A673 (cell line): ENCODE results near the gene REG4. TPM values are rescaled to one million over a fixed set of nuclear protein-coding genes. Genes with fewer than 3 reads are reported as not detected.

Source experiments
- BruUV-seq: library from RNA; stranded (reverse); fragments of 400-500 nt; replicated peaks from 2 replicates; lab custom pipeline; 2021; lab: Mats Ljungman, UMichigan
- CTCF ChIA-PET: fragments of 300-600 bp; sonication (Branson Sonifier 250); formaldehyde crosslinking; loops from one replicate; lab custom pipeline; 2022; ENCODE audit warnings: antibody characterized with exemption; lab: Charles Lee
- POLR2A ChIA-PET: fragments of 300-600 bp; sonication (Branson Sonifier 250); formaldehyde crosslinking; loops from one replicate; lab custom pipeline; 2022; ENCODE audit warnings: antibody characterized with exemption; ENCODE audit not compliant: low non-redundant PET; lab: Charles Lee
- DNase-seq: peaks from one replicate; pipeline ENCODE4 v3.0.0-alpha.2; 2015; ENCODE audit warnings: low spot score
- H3K27ac ChIP-seq: fragments of 200-600 bp; sonication (generic); 2 replicates; pipeline ENCODE4 v1.5.1; 2016; ENCODE audit warnings: mixed run types, low read depth, mild to moderate bottlenecking, mixed read lengths, antibody characterized with exemption, low read length; ENCODE audit not compliant: poor library complexity, severe bottlenecking
- H3K27me3 ChIP-seq: fragments of 200-600 bp; sonication (generic); replicated peaks from 2 replicates; pipeline ENCODE4 v1.6.1; 2017; ENCODE audit warnings: mixed run types, low read depth, mild to moderate bottlenecking, mixed read lengths, antibody characterized with exemption, low read length; ENCODE audit not compliant: insufficient read depth, poor library complexity
- H3K36me3 ChIP-seq: fragments of 200-600 bp; sonication (generic); 2 replicates; pipeline ENCODE4 v1.6.1; 2016; ENCODE audit warnings: mixed run types, mild to moderate bottlenecking, mixed read lengths, antibody characterized with exemption, low read length; ENCODE audit not compliant: insufficient read depth, poor library complexity, severe bottlenecking
- H3K4me1 ChIP-seq: fragments of 200-600 bp; sonication (generic); 2 replicates; pipeline ENCODE4 v1.6.1; 2017; ENCODE audit warnings: mixed run types, mild to moderate bottlenecking, mixed read lengths, antibody characterized with exemption, low read length; ENCODE audit not compliant: insufficient read depth, poor library complexity, severe bottlenecking
- H3K4me3 ChIP-seq: fragments of 200-600 bp; sonication (generic); 2 replicates; pipeline ENCODE4 v1.5.1; 2016; ENCODE audit warnings: low read depth, mixed run types, mild to moderate bottlenecking, mixed read lengths, low read length; ENCODE audit not compliant: poor library complexity, severe bottlenecking
- H3K9me3 ChIP-seq: fragments of 200-600 bp; sonication (generic); 2 replicates; pipeline ENCODE4 v1.6.1; 2016; ENCODE audit warnings: mixed run types, low read depth, mild to moderate bottlenecking, mixed read lengths, antibody characterized with exemption, low read length; ENCODE audit not compliant: poor library complexity, severe bottlenecking
- EZH2 ChIP-seq: fragments of 200-600 bp; sonication (generic); IDR thresholded peaks from 2 replicates; pipeline ENCODE4 v1.6.1; 2017; ENCODE audit warnings: borderline replicate concordance, low read depth, mild to moderate bottlenecking, mixed read lengths, antibody characterized with exemption, low read length; ENCODE audit not compliant: poor library complexity, severe bottlenecking
- intact Hi-C: fragments of 100-400 bp; cut with micrococcal nuclease; formaldehyde crosslinking; loops from one replicate; pipeline ENCODE4 v1.10.0; 2022; ENCODE audit not compliant: unreplicated experiment
- total RNA-seq: library from RNA; stranded (reverse); gene quantifications from 2 replicates; pipeline ENCODE4 v1.2.3, GENCODE V29; 2021
- TF ChIP-seq, protein P1 (sequence below): fragments of 300-800, 200-600 bp; sonication (generic); conservative IDR thresholded peaks from 2 replicates; pipeline ENCODE4 v1.5.1; 2017; ENCODE audit warnings: low read depth, mild to moderate bottlenecking, antibody characterized with exemption, low read length, moderate library complexity, mixed read lengths

REG4 gene
- total RNA-seq, 1 experiment from 2014 or later: not detected

DNA sequence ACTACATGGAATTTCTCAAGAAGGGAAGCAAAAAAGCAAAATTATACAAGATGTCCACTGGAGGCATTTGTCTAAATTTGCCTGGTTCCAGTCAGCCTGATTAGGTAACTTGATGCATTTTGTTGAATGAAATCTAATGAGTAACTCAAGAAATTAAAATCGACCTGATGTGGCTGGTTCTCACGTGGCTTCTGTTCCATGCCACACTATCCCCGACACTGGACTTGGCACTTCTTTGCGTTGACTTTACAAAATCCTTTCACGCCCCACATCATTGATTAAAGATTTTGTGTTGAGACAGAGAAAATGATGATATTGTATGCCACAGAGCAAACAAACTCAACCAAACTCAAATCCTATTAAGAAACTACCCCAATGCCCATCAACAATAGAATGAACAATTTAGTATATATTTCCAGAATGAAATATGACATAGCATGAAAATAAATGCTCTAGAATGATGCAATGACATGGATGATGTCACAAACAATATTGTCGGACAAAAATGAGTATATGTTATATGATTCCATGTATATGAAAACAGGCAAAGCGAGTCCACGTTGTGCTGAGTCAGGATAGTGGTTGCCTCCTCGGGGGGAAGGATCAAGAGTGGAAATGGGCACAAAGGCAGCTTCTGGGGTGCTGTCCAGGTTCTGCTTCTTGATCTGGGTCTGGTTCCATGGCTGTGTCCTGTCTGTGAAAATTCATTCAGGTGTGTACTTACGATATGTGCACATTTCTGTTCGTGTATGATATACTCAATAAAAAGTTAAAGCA is 29.6 kb downstream of the REG4 start:
- Histone ChIP-seq H3K9me3 (no peaks in the 10 kb centered on the region), H3K4me3 (no peak overlapping the region), H3K36me3 (no peaks in the 10 kb centered on the region), H3K27me3 (no peaks in the 10 kb centered on the region), H3K4me1 (no peaks in the 10 kb centered on the region), H3K27ac (no peak overlapping the region)
- intact Hi-C loops: no loop called here
- no peak for TF ChIP-seq EZH2
- TF ChIP-seq, protein P1, sequence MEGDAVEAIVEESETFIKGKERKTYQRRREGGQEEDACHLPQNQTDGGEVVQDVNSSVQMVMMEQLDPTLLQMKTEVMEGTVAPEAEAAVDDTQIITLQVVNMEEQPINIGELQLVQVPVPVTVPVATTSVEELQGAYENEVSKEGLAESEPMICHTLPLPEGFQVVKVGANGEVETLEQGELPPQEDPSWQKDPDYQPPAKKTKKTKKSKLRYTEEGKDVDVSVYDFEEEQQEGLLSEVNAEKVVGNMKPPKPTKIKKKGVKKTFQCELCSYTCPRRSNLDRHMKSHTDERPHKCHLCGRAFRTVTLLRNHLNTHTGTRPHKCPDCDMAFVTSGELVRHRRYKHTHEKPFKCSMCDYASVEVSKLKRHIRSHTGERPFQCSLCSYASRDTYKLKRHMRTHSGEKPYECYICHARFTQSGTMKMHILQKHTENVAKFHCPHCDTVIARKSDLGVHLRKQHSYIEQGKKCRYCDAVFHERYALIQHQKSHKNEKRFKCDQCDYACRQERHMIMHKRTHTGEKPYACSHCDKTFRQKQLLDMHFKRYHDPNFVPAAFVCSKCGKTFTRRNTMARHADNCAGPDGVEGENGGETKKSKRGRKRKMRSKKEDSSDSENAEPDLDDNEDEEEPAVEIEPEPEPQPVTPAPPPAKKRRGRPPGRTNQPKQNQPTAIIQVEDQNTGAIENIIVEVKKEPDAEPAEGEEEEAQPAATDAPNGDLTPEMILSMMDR: no peak; the same call in 1 of the 2 replicates
- POLR2A ChIA-PET: no interaction called here
- no TSS peak for BruUV-seq
- no peak for DNase-seq
- CTCF ChIA-PET: no interaction called here

DNA sequence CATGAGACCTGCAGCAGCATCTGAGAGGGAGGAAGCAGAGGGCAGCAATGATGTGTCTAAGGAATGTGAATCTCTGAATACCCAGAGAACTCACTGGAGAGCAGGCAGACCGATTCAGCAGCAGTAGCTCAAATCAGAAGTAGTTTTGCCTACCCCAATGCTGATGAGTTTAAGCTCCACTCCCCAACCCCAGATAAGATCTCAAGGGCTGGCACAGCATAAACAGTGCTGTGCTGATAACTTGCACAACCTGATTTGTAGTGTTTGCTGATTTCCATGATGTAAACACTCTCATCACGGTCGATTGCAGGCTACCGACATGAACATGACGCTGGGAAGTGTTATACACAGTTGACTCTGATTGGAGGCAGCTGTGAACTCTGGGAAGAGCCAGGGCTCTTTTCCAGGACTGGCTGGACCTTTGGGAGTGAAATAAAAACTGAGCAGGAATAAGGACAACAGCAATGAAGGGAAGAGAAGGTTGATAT is 31.3 kb downstream of the REG4 start:
- H3K4me1 ChIP-seq: no peaks in the 10 kb centered on the region
- POLR2A ChIA-PET: no interaction called here
- no peak overlapping the region for H3K27ac ChIP-seq
- intact Hi-C loops: no loop called here
- DNase-seq: no peak
- BruUV-seq: no TSS peak
- H3K9me3 ChIP-seq: no peaks in the 10 kb centered on the region
- TF ChIP-seq EZH2: no peak
- TF ChIP-seq, protein P1: no peak
- CTCF ChIA-PET: no interaction called here
- no peak overlapping the region for H3K4me3 ChIP-seq
- no peaks in the 10 kb centered on the region for H3K36me3 ChIP-seq
- no peaks in the 10 kb centered on the region for H3K27me3 ChIP-seq

DNA sequence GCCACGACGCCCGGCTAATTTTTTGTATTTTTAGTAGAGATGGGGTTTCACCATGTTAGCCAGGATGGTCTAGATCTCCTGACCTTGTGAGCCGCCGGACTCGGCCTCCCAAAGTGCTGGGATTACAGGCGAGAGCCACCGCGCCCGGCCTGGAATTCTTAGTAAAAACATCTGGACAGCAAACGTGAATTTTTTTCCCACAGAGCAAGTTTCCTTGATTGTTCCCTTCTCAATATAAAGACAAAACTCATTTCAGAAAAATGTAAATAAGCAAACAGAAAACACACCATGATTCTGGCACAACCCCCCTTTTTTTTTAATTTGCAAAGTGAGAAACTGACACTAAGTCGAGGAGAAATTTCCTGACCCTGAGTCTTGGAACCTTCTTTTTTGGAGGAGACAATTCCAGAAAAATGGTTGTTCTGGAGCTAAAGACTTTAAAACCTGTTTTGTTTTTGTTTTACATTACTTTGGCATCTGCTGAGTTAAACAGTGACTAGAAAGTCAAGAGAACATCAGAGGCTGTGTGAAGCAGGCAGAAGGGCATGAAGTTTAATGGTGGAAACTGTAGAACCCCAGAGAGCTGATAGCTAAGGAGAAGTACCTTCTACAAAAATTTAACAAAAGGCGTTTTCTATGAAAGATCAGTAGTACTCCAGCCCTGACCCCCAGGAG is 32.2 kb downstream of the REG4 start:
- no TSS peak for BruUV-seq
- H3K4me1 ChIP-seq: no peaks in the 10 kb centered on the region
- no peaks in the 10 kb centered on the region for H3K36me3 ChIP-seq
- TF ChIP-seq EZH2: no peak
- TF ChIP-seq, protein P1: no peak
- ChIA-PET POLR2A (no interaction called here), CTCF (no interaction called here)
- H3K27me3 ChIP-seq: no peaks in the 10 kb centered on the region
- intact Hi-C loops: no loop called here
- no peak overlapping the region for H3K4me3 ChIP-seq
- H3K9me3 ChIP-seq: no peaks in the 10 kb centered on the region
- DNase-seq: no peak
- no peak overlapping the region for H3K27ac ChIP-seq
